RWPE1 (cell line): ENCODE results near the gene RERE.

Experiments used
- CTCF ChIA-PET: fragments of 350-600 bp; sonication (Branson Sonifier 250); formaldehyde crosslinking; extraction: SDS; loops from one replicate; lab custom pipeline; 2021; lab: Yijun Ruan, JAX
- POLR2A ChIA-PET: fragments of 400-600 bp; formaldehyde crosslinking; extraction: SDS; loops from one replicate; lab custom pipeline; 2020; ENCODE audit warnings: antibody characterized with exemption; ENCODE audit not compliant: low non-redundant PET; lab: Yijun Ruan, JAX
- DNase-seq: peaks from one replicate; pipeline ENCODE4 v3.0.0; 2012; ENCODE audit warnings: low spot score
- H3K27ac ChIP-seq: fragments of 450-650 bp; 2 replicates; pipeline ENCODE4 v1.5.1; 2017
- TF ChIP-seq, protein P1 (sequence below): fragments of 450-650 bp; conservative IDR thresholded peaks from 2 replicates; pipeline ENCODE4 v1.5.1; 2017; ENCODE audit warnings: low read depth, mild to moderate bottlenecking

RERE gene

DNA sequence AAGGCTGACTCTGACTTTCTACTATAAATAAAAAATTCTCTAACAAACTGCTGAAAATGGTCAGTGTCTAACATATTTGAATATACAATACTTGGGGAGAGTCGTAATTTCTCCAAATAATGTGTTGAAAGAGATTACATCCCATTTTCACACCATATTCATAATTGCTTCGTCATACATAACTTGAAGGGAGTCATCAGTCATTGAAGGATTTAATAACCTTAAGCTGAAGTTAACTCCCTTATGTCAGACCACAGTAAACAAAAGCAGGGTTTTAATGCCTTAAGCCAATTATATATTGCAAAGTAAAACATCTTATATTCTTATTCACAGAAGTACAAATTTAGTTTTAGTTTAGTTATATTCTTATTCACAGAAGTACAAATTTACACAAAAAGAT is 129.9 kb downstream of the RERE start:
- TF ChIP-seq, protein P1, sequence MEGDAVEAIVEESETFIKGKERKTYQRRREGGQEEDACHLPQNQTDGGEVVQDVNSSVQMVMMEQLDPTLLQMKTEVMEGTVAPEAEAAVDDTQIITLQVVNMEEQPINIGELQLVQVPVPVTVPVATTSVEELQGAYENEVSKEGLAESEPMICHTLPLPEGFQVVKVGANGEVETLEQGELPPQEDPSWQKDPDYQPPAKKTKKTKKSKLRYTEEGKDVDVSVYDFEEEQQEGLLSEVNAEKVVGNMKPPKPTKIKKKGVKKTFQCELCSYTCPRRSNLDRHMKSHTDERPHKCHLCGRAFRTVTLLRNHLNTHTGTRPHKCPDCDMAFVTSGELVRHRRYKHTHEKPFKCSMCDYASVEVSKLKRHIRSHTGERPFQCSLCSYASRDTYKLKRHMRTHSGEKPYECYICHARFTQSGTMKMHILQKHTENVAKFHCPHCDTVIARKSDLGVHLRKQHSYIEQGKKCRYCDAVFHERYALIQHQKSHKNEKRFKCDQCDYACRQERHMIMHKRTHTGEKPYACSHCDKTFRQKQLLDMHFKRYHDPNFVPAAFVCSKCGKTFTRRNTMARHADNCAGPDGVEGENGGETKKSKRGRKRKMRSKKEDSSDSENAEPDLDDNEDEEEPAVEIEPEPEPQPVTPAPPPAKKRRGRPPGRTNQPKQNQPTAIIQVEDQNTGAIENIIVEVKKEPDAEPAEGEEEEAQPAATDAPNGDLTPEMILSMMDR = no peak
- ChIA-PET CTCF (interaction anchor here (1.7 kb wide), 1 partner anchor 16 kb away, joined by 5 read pairs; no protein-coding TSS in a partner anchor), POLR2A (no interaction called here)
- no peak overlapping the region for H3K27ac ChIP-seq
- DNase-seq = no peak

DNA sequence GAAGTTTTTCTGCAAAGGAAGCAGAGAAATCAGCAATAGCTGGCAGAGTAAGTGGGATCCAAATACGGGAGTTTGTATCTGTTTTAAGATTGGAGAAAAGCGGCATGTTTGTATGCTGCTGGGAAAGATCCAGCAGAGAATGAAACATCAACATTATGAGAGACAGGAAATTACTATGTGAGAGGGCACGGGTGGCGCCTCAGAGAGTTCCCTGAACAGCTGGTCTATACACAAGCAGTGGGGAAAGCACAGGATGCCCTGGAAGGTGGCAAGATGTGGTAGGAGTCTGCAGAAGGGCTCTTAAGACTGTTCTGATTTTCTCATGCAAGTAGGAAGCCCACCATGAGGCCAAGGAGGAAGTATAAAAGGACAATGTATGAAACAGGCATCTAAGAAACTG is 130.4 kb downstream of the RERE start:
- no peak for DNase-seq
- ChIA-PET CTCF (interaction anchor here (1.7 kb wide), 1 partner anchor 16 kb away, joined by 5 read pairs; no protein-coding TSS in a partner anchor), POLR2A (no interaction called here)
- TF ChIP-seq, protein P1 = no peak
- no peak overlapping the region for H3K27ac ChIP-seq

DNA sequence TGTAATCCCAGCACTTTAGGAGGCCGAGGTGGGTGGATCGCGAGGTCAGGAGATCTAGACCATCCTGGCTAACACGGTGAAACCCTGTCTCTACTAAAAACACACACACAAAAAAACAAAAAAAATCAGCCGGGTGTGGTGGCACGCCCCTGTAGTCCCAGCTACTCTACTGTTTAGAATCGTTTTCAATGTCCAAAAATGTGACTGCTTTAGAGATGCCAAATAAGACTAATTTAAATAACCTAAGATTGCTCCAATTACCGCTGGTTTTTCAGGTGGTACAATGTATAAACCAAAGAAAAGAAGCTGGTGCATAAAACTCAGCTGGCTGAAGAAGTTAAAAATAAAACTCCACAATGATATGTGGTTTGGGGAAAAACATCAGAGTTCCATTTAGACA is 132.0 kb downstream of the RERE start:
- CTCF ChIA-PET = interaction anchor here (0.7 kb wide), 1 partner anchor 390 kb away, joined by 3 read pairs; no protein-coding TSS in a partner anchor
- H3K27ac ChIP-seq = no peak overlapping the region
- POLR2A ChIA-PET = no interaction called here
- TF ChIP-seq, protein P1 = no peak
- DNase-seq = no peak

DNA sequence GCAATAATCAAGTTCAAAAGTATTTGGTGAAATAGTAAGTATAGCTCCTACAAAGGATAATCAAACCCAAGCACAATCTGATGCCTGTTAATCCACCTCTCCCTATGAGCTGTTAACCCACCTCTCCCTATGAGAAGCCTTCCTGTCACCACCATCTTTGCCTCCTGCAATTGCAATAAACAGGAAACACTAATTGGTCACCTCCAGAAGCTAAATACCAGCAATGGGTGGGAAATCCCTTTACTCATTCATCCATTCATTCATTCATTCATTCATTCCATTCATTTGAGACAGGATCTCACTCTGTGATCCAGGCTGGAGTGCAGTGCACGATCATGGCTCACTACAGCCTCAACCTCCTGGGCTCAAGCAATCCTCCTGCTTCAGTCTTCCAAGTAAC is 132.8 kb downstream of the RERE start:
- ChIA-PET POLR2A (no interaction called here), CTCF (interaction anchor here (0.6 kb wide), 1 partner anchor 13 kb away, joined by 4 read pairs; no protein-coding TSS in a partner anchor)
- no peak overlapping the region for H3K27ac ChIP-seq
- no peak for DNase-seq
- TF ChIP-seq, protein P1 = no peak

DNA sequence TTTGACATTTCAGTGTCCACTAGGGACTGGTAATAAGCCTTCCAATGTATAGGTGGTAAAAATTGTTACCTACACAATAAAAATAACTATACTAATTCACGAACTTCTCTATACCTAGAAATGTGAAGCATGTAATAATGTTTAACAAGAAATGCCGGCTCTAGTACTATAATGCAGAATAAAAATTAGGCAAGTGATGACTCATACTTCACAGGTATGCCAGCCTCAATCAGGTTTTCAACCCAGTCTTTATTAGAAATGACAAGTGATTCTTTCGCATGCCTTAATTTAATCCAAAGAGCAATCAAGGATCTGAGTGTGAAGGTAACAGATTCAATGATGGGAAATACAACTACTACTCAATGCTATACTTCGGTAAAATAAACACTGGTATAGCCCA is 134.9 kb downstream of the RERE start:
- peak; percentile 48 for DNase-seq
- ChIA-PET POLR2A (no interaction called here), CTCF (no interaction called here)
- TF ChIP-seq, protein P1 = no peak
- H3K27ac ChIP-seq = no peak overlapping the region

DNA sequence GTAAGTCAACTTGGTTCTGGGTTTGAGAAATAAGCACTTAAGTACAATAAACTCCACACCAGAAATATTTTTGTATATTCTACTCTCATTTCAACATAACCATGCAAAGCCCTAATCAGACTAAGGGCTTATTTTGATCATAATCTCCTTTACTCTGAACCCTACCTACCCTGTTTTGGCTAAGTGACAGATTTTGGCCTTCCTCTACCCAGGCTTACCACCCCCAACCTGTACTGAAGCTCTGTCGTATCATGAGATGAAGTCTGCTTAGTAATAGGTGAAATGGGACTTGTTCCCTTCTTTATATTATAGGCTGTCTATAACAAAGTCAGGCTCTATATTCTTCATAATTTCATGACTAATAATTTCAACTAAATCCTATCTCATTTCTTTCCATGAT is 135.5 kb downstream of the RERE start:
- CTCF ChIA-PET = interaction anchor here (1.0 kb wide), 1 partner anchor 10 kb away, joined by 4 read pairs; no protein-coding TSS in a partner anchor
- TF ChIP-seq, protein P1 = no peak

More for the DNA sequence above, 135.5 kb downstream of the RERE start:
- POLR2A ChIA-PET = no interaction called here
- DNase-seq = no peak
- no peak overlapping the region for H3K27ac ChIP-seq
